SK-N-MC (cell line): Measurements from ENCODE around the gene IL1RAPL1.

Experiments
- EZH2 ChIP-seq: fragments of 200-600 bp; sonication (generic); IDR thresholded peaks from one replicate; pipeline ENCODE4 v1.6.1; 2017; ENCODE audit warnings: antibody characterized with exemption
- FOXP2 ChIP-seq: optimal IDR thresholded peaks from 2 replicates; pipeline ENCODE3; 2011; ENCODE audit warnings: mild to moderate bottlenecking, moderate library complexity; ENCODE audit not compliant: insufficient read depth; ENCODE audit errors: extremely low read length, control extremely low read depth
- POLR2AphosphoS5 ChIP-seq: IDR thresholded peaks from 2 replicates; pipeline ENCODE4 v1.6.1; 2012; ENCODE audit warnings: mild to moderate bottlenecking, low read depth, low read length, borderline replicate concordance

DNA sequence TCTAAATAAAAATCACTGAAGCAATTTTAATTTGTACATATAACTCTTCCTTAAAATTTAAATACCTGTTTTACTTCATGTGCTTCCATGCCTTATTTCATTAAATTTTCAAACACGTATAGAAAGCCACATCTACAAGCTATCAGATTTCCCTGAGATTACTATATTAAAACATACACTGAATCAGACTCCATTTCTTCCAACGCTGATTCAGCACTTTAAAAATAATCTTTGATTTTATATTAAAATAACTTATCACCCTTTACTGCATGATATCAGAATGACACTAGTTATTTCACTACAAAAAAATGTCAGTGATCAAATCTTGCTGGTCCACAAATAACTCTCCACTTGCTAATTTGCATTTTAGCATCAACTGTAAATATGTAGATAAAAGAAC is 550.8 kb downstream of the IL1RAPL1 start:
- TF ChIP-seq EZH2, result no peak
- no peak for TF ChIP-seq POLR2AphosphoS5
- no peak for TF ChIP-seq FOXP2
